Mucosa of descending colon (tissue), 3 donors: ENCODE results near the gene DNASE2B. TPM values are rescaled to one million over a fixed set of nuclear protein-coding genes. Genes with fewer than 3 reads are reported as not detected.

ENCODE experiments used
- ATAC-seq: fragments of 200-7000 bp; cut with Tn5 transposase; one replicate; pipeline ENCODE4 v1.9.1; 2020; ENCODE audit warnings: mild to moderate bottlenecking, moderate library complexity
- DNase-seq, 3 donors: peaks; one replicate each; pipeline ENCODE4 v3.0.0-alpha.2; 2020
- H3K36me3 ChIP-seq: fragments of 200-600 bp; one replicate; pipeline ENCODE4 v1.8.0; 2021; ENCODE audit warnings: low read depth, mild to moderate bottlenecking
- H3K4me1 ChIP-seq: fragments of 200-600 bp; one replicate; pipeline ENCODE4 v1.8.0; 2021; ENCODE audit warnings: low read depth, mild to moderate bottlenecking
- H3K4me3 ChIP-seq: fragments of 200-600 bp; one replicate; pipeline ENCODE4 v1.8.0; 2021; ENCODE audit warnings: mild to moderate bottlenecking
- H3K9me3 ChIP-seq: fragments of 200-600 bp; one replicate; pipeline ENCODE4 v1.8.0; 2021; ENCODE audit warnings: mild to moderate bottlenecking
- intact Hi-C, 2 donors: fragments of 100-400 bp; cut with DNase I in 1 of 2; cut with micrococcal nuclease in 1 of 2; formaldehyde crosslinking; loops; one replicate each; pipeline versions ENCODE4 v1.11.0 to v1.11.1; 2022; cut with DNase I, micrococcal nuclease
- total RNA-seq, 3 donors: library from RNA; stranded (reverse); fragmentation: NEBNext Ultra II Directional in 2 of 3; extraction: Animal tissue kit (Norgen Biotek cat#: 25700) in 2 of 3; gene quantifications; one replicate each; pipeline versions ENCODE4 v1.2.1 to v1.2.4, GENCODE V29; 2021 to 2023
- TF ChIP-seq, protein P1 (sequence below): fragments of 200-600 bp; IDR thresholded peaks from one replicate; pipeline ENCODE4 v1.8.0; 2022; ENCODE audit warnings: antibody characterized with exemption, mild to moderate bottlenecking
- donor health status: DM: no; HTN: no; CAD: no; lungs with moderate emphysema.
- donor health status: DM: no; HTN: no; CAD: no.
- donor health status: DM: no; HTN: yes; CAD: no.

The DNASE2B gene
- total RNA-seq, 3 donors from 2014 or later, result 0.87 to 1.0 TPM; not detected in 1

GRCh38 chr1:84363019-84363418 is 35.3 kb upstream of the DNASE2B start:
- TF ChIP-seq, protein P1, sequence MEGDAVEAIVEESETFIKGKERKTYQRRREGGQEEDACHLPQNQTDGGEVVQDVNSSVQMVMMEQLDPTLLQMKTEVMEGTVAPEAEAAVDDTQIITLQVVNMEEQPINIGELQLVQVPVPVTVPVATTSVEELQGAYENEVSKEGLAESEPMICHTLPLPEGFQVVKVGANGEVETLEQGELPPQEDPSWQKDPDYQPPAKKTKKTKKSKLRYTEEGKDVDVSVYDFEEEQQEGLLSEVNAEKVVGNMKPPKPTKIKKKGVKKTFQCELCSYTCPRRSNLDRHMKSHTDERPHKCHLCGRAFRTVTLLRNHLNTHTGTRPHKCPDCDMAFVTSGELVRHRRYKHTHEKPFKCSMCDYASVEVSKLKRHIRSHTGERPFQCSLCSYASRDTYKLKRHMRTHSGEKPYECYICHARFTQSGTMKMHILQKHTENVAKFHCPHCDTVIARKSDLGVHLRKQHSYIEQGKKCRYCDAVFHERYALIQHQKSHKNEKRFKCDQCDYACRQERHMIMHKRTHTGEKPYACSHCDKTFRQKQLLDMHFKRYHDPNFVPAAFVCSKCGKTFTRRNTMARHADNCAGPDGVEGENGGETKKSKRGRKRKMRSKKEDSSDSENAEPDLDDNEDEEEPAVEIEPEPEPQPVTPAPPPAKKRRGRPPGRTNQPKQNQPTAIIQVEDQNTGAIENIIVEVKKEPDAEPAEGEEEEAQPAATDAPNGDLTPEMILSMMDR, result no peak
- ATAC-seq (no peak), DNase-seq (no peak)
- H3K9me3 ChIP-seq, result no peaks in the 10 kb centered on the region
- no peaks in the 10 kb centered on the region for H3K36me3 ChIP-seq
- peaks cover 11% of the 10 kb centered on the region for H3K4me1 ChIP-seq
- H3K4me3 ChIP-seq, result no peak overlapping the region
- intact Hi-C loops, result no loop called here

- Histone ChIP-seq H3K36me3 (no peaks in the 10 kb centered on the region), H3K4me1 (peaks cover 11% of the 10 kb centered on the region), H3K4me3 (no peak overlapping the region), H3K9me3 (no peaks in the 10 kb centered on the region)
- intact Hi-C loops, result no loop called here
- no peak for ATAC-seq
- TF ChIP-seq, protein P1, result no peak
- no peak for DNase-seq
These were observed 34.7 kb upstream of the DNASE2B start for GRCh38 chr1:84363622-84364021.

GRCh38 chr1:84365225-84366221 is 32.8 kb upstream of the DNASE2B start:
- Histone ChIP-seq H3K4me3 (no peak overlapping the region), H3K36me3 (no peaks in the 10 kb centered on the region), H3K9me3 (no peaks in the 10 kb centered on the region), H3K4me1 (peaks cover 11% of the 10 kb centered on the region)
- ATAC-seq (peak; percentile 92), DNase-seq (peak in 1 of 3 donors; percentile 31)
- intact Hi-C loops, result no loop called here
- TF ChIP-seq, protein P1, result no peak

- peaks cover 8% of the 10 kb centered on the region for H3K4me1 ChIP-seq
- no peaks in the 10 kb centered on the region for H3K9me3 ChIP-seq
- no peak for DNase-seq
- TF ChIP-seq, protein P1, result no peak
- no peaks in the 10 kb centered on the region for H3K36me3 ChIP-seq
- intact Hi-C loops, result no loop called here
- no peak overlapping the region for H3K4me3 ChIP-seq
- no peak for ATAC-seq
These were observed 31.5 kb upstream of the DNASE2B start for GRCh38 chr1:84366786-84367185.

DNA sequence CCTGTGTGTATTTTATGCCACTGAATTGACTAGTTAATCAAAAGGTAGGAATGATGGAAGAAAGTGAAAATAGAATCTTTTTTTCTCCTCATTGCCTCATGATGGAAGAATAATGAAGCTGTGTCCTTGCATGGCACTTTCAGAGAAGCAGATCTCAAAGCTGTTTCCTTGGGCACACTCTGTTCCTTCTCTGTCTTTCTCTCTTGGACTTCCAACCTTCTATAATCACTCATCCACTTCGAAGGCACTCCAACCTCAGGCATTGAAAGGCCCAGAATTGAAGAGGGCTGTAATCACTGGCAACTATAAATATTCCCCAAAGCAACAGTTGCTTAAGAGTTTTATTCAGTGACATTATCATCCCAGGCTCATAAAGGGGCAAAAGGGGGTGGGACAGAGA is 31.1 kb upstream of the DNASE2B start:
- DNase-seq (no peak), ATAC-seq (no peak)
- no peaks in the 10 kb centered on the region for H3K9me3 ChIP-seq
- intact Hi-C loops, result no loop called here
- TF ChIP-seq, protein P1, result no peak
- no peak overlapping the region for H3K4me3 ChIP-seq
- H3K36me3 ChIP-seq, result no peaks in the 10 kb centered on the region
- H3K4me1 ChIP-seq, result peaks cover 4% of the 10 kb centered on the region
